Stimulated activated naive CD8-positive, alpha-beta T cell treated with anti-CD3 and anti-CD28 coated beads, Interleukin-15, Interleukin-2, amounts not matched to agents 100 U/mL and 50 U/mL, for 24 hours (primary cell): ENCODE results near the gene UBE2N.
A peak's percentile ranks its signal among the peaks of the same experiment; 100 is the strongest.

ENCODE experiments used
- ATAC-seq: fragments of 150-1000 bp; cut with Tn5 transposase; one replicate; pipeline ENCODE4 v1.10.0; 2021
- DNase-seq: peaks from one replicate; pipeline ENCODE4 v3.0.0; 2021

UBE2N gene

DNA sequence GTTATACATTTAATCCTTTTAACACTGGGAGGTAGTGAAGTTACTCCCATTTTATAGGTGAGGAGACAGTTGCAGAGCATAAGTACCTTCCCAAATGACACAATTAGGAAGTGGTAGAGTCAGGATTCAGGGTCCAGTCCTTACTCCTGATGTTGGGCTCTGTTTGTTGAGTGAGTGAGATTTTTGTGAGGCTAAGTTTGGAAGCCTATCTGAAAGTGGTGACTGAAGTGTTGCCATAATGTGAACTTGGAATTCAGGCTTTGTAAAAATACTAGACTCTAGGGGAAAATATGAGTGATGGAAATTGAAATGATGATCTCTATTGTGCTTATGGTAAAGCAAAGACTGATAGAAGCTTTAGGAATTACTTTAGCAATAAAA lies 61.8 kb downstream of the UBE2N start:
- ATAC-seq, result no peak
- no peak for DNase-seq

DNA sequence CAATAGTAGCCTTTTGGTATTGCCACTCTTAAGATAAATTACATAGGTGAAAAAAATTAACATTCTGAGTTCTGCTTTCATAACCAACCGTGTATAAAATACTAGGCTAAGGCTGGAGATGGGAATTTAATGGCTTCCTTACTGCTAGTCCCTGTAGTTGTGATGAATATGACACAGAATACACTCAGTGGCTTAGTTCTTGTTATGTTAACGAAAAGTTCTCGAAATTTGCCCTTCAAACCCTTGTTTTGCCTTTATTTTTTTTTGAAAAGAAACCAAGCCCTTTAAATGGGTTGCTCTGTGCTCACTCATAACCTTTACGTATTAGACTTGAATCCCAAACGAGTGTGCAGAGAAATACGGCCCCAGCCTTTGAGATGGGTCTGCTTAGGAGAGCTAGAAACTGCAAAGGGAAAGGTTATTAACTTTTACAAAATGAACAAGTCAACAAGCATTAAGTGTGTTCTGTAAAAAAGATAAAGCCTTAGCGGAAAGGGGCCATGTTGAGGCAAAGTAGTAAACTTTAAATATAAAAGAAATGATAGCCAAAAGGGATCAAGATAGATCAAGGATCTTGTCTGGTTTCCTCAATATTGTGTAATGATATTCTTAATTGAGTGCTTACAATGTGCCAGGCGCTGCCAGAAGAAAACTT lies 62.3 kb downstream of the UBE2N start:
- ATAC-seq (no peak), DNase-seq (no peak)

DNA sequence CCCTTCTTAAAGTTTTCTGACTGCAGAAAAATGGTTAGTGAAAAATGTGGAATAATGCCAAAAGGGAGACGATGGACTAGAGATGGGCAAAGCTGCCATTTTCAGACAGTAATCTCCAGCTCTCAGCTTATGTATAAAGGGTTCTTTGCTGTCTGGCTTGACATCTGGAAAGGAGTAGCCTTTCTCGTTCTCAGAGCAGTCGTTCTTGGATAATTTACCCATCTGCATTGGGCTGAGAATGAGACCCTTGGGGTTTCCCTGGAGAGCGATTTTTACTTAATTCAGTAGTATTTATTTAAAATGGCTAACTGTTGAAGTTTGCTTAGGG lies 62.8 kb downstream of the UBE2N start:
- no peak for ATAC-seq
- DNase-seq, result no peak

DNA sequence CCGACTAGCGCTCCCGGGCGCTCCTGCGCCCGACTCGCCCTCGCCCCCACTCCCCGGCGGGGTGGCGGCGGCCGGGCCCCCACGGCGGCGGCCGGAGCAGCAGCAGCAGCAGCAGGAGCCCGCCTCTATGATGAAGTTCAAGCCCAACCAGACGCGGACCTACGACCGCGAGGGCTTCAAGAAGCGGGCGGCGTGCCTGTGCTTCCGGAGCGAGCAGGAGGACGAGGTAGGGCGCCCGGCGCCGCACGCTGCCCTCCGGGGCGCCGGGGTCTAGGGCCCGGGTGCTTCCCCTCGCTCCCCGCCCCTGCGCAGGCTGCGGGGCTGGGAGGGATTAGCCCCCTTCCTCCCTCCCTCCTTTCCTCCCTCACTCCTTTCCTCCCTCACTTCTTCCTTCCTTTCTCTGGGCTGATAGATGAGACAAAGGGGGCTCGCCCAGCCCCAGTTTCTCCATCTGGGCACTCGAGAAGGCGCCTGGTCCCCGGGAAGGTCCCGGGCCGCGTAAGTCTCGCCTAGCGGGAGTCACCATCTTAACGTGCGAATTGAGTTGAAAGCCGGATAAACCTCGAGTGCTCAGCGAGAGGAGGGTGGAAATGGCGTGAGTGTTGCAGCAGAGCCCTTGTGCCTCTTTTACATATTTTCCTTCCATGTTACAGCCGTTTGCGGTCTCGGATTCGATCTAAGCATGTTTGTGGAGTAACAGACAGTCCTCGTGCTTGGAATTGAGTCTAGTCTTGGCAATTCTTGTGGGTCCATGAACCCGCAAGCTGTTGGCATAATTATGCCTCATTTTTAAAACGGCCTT lies 63.4 kb downstream of the UBE2N start:
- ATAC-seq, result peak; percentile 57

DNA sequence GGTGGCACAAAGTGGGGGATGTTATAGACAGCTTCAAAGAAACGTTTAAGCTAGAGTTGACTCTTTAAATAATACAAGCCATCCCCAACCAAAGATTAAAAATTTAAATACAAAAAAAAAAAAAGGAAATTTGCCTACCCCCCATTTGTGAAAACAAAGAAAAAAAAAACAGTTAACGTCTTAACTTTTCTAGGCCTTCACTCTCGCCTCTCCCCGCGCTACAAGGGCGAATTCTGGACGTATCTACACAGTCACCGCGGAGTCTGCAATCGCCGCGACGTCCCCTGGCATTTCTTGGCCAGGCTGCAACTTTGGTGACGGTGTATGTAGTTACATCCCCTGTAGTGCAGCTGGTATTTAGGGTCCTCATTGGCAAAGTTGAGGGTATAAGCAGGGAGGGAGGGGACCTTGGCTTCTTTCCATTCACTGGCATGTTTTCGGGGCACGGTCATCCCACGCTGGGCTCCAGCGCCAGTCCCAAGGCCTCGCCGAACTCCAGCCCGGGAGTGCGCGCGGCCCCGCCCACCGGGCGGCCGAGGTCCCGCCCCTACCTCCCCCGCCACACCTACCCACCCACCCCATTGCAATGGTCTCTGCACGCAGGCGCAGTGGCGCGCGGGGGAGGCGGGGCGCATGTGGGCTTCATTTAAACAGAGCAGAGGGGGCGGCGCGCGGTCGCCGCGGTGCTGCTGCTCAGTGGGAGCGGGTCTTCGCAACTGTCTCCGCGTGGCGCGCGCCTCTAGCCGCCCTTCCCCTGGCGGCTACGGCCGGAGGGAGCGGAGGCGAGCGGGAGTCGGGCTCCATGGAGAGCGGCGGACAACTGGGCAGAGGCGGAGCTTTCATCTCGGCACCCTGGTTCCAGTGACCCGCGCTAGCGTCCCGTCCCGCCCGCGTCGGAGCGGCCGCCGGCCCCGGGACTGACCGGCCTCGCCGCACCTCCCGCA lies 64.2 kb downstream of the UBE2N start, which contains the start of gene NUDT4:
TSS of gene NUDT4 (plus strand) at position 674 of the 944 bp plus-strand sequence. CDS start 398 bp downstream, outside the sequence.
- ATAC-seq (peak; percentile 88), DNase-seq (peak; percentile 97)

More for the DNA sequence above, 63.4 kb downstream of the UBE2N start:
- peak; percentile 59 for DNase-seq

DNA sequence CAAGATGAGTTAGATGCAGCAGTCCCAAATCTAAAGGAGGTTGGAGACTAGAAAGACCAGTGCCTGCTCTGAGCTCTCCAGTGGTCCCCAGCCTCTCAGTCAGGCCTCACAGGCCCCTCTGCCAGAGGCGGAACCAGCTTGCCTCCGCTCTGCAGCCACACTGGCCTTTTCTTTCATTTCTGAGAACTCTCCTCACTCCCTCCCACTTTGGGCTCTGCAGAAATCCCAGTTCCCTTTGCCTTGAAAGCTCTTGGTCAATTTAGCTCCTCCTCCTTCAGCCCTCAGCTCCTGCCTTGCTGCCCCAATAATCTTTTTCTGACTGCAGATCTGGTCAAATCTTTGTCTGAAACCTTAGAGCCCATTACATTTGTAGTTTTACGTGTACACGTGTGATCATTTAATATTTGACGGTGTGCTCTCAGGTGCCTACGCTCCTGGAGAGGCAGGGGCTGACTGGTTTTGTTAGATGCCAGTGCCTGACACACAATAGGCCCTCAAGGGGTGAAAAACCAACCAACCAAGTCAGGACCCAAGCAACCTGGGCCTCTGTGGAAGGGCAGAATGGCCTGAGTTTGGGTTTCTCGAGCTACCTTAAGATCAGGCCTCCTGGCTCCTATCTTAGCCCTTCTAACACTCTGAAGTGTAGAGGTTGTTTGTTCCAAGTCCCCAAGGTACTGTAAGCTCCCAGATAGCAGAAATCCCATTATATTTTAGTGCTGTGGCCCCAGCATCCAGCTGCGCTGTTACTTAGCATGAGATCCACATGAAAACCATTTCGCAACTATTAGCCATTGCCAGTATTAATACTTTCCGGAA lies 65.1 kb downstream of the UBE2N start:
- no peak for DNase-seq

DNA sequence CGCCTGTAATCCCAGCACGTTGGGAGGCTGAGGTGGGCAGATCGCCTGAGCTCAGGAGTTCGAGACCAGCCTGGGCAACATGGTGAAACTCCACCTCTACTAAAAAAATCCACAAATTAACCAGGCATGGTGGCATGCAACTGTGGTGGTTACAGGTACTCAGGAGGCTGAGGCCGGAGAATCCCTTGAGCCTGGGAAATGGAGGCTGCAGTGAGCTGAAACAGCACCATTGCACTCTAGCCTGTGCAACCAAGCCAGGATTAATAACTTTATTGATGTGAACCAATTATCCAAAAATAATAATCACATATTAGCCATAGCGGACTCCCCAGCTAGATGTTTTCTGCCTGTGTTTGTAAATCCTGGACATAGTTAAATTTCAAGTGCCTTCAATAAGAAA lies 65.8 kb downstream of the UBE2N start:
- DNase-seq, result no peak
- no peak for ATAC-seq

More for the DNA sequence above, 65.1 kb downstream of the UBE2N start:
- ATAC-seq, result no peak

DNA sequence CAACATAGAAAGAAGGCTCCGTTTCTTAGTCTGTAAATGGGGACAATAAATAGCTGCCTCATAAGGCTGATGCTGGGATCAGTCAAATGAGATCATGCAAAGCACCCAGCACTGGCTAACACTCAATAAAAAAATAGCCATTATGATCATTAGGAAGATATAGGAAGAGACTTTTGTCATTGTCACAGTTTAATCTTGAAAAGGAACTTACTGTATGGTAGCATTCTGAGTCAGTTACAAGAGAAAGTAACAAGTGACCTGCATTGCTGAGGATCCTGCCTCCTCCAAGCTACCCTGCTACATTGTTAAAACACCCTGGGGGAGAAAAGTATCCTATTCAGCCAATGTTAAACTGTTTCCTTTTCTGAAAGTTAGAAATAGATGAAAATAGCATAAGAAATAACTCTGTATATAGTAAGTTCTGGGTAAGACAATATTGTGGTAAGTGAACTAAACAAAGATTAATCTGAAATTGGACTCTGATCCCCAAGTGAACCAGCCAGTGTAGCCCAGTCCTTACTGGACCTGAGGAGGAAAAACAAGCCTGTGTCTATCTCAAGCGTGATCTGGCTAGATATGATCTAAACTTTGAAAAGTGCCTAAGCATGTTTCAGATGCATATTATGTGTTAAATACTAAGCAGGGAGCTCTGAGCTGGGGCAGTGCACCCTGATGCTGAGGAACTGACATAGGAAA lies 67.6 kb downstream of the UBE2N start:
- no peak for ATAC-seq
- DNase-seq, result no peak

DNA sequence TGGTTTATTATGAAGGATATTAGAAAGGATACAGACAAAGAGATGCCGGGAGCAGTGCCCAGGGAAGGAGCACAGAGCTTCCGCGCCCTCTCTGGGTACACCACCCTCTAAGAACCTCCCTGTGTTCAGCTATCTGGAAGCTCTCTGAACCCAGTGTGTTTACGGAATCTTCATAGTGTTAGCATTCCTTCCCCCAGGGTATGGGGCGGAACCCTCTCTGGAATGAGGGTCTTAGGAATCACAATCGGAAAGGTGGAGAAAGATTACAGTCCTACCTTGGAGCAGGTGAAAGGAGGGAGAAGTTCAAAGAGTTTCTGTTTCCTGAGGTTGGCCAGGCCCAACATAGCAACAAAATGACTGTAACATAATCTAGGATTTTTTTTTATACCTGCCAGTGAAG lies 70.8 kb downstream of the UBE2N start:
- no peak for ATAC-seq
- DNase-seq, result no peak

DNA sequence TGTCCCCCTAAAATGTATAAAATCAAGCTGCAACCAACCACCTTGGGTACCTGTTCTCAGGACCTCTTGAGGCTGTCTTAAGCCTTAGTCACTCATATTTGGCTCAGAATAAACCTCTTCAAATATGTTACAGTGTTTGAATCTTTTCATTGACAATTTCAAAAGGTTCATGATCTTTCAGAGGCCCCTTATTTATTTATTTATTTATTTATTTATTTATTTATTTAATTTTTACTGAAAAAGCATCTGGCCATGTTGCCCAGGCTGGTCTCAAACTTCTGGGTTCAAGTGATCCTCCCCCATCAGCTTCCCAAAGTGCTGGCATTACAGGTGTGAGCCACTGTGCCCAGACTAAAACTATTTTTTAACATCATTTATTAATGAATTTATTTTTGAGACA lies 72.2 kb downstream of the UBE2N start:
- no peak for ATAC-seq

DNA sequence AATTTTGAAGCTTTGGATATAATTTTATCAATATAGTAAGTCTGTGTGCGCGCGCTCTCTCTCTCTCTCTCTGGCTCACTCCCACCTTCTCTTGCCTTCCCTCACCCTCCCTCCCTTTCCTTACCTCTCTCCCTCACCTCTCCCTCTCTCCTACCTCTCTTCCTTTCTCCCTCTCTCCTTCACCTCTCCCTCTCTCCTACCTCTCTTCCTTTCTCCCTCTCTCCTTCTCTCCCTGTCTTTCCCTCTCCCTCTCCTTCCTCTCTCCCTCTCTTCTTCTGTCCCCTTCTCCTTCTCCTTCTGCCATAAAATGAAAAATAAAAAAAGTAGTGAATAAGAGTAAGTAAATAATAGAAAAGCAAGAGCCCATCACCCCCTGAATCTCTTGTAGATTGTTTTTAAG lies 73.0 kb downstream of the UBE2N start:
- ATAC-seq, result no peak

More for the DNA sequence above, 72.2 kb downstream of the UBE2N start:
- no peak for DNase-seq

DNA sequence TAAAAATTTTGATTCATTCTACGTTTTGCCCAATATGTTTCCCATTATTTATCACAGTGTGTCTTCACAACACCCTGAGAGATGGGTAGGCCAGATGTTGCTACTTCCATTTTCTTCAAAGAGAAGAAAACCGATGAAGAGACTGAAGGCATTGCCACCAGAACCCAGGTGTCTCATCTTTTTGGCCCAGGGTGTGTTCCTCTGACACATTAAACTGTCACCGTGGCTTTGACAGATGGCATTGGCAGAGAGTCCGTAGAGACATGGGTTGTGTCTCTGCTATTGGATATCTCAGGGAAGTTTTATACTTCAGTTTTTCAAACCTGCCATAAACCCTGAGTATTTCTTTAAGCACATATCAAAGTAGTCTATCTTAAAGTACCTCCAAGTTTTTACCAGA lies 75.3 kb downstream of the UBE2N start:
- DNase-seq (no peak), ATAC-seq (no peak)

More for the DNA sequence above, 73.0 kb downstream of the UBE2N start:
- no peak for DNase-seq

DNA sequence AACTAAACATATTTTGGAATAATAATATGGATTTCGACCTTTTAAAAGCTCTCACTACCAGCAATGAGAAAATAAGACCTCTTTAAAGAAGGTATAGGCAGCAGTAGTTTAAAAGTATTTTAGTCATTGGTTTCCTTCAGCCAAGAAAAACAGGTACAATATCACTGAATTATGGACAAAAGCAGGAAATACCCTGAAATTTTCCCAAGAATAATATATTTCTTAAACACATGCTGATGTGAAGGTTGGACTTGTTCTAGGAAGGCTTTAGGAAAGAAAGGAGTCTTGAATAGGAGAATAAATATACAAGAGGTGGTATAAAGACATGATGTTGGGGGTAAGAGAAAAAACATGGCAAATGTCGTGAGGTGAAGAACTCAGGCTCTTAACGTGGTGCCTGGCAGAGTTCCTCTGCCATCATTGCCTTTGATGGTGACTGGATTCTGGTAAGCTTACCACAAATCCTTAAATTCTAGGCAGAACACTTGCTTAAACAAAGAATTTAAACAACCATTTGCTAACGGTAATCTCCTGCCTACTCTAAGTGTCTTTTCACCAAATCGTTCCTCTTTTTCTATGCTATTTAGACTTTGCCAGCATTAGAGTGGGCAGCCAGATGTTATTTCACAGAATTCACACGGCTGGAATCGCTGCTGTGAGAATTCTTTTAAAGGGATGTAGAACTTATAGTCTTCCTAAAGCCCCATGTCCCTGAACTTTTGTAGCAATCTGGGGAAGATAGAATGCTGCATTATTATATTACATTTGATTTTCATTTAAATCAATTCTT lies 75.9 kb downstream of the UBE2N start:
- no peak for DNase-seq
- no peak for ATAC-seq

DNA sequence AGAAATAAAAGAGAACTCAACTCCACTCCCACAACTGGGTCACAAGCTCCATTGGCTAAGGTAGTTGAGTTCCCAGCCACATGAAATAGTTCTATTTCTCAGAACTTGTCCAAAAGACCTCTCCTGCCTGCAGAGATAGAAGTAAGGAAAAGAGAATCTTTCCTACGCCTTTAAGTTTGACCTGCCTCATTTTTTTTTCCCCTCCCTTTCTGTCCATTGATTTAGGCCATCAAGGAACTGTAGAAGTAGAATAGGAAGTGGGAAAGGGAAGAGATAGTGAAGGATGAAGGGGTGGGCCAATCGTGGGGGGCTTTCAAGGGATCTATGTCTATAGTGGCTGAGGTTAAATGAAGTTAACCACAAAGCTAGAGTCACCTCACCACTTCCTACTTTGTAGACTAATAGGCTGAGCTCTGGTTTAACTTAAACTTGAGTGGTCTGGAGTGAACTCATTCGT lies 77.9 kb downstream of the UBE2N start:
- ATAC-seq, result peak; percentile 91

DNA sequence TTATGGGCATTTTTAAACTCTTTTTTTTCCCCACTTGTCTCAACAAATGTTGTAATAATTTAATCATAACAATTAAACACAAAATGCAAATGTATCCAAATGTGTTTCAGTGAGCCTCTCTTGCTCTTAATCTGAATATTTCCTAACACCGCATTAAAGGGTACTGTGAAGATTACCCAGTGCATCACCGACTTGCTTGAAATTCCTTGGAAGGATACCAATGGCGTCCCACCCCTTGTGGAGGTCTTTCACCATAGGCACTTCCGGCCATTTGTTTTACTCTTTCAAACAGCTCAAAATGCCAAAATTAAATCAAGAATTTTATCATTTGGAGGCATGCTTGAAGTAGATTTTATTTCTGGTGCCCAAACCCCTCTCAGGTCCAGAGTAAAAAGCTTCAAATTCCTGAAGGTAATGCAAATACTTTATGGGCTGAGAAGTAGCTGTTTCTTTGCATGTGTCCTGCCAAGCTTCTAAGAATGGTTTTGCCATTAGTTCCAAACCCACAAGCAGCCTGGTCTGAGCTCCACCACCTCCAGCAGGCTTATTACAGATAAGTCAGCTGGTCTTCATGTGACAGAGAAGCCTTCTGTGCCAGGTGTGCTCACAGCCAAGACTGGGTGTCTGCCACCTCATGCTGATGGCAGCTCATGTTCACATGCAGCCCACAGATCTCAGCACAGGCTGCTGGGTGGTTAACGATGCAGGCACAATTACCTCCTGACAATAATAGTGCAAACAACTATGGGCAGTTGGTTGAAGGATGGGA lies 80.4 kb downstream of the UBE2N start:
- ATAC-seq (no peak), DNase-seq (no peak)

More for the DNA sequence above, 77.9 kb downstream of the UBE2N start:
- no peak for DNase-seq

DNA sequence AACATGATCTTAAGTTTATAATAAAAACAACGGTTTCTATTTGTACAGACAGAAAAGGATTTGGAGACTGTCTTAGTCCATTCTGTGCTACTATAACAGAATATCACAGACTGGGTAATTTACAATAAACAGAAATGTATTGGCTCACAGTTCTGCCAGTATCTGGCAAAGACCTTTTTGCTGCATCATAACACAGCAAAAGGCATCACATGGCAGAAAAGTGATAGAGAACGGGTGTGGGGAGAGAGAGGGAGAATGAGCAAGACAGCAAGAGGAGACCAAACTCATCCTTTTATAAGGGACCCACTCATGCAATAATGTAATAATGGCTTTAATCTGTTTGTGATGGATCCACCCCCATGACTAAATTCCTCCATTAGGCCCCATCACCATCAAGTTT lies 81.1 kb downstream of the UBE2N start:
- DNase-seq (no peak), ATAC-seq (no peak)

DNA sequence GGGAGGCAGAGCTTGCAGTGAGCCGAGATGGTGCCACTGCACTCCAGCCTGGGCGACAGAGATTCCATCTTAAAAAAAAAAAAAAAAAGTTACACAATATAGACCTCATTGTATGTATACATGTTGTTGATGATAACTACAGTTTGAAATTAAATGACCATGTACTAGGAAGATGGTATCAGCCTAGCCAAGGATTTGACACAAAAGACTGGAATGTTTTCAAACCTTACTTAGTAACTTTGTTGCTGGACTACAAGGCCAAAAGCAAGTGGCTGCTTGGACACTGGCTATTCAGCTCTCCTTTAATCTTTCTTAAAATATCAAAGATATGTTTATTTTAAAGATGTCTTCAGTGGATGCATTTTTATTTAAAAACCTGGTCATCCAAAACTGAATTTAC lies 82.9 kb downstream of the UBE2N start:
- no peak for ATAC-seq
- DNase-seq, result no peak

DNA sequence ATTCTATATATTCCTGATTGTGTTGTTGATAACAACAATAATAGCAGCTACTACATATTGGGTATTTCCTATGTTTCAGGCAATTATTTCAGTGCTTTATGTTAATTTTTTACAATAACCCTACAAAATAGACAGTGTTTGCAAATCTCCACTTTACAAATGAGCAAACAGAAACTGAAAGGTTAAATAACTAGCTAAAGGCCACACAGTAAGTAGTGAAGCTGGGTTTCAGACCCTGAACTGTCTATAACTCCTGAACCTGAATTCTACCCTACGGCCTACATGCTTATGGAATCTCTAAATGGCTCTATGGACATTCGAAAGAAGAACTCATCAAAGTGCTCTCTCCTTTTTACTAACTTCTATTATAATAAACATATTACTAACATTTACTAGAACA lies 83.7 kb downstream of the UBE2N start:
- DNase-seq (no peak), ATAC-seq (no peak)

DNA sequence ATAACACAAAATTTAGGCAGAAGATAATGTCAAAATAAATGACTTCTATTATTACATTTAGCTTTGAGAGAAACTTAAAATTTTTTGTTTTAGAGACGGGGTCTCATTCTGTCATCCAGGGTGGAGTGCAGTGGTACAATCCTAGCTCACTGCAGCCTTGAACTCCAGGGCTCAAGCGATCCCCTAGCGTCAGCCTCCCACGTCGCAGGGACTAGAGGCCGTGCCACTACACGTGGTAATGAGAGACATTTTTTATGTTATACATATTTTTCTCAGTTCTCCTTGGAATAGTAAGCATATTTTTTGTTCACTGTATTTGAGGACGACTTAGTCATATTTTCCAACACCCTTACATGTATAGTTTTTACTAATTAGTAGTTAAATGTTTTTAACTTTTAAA lies 85.5 kb downstream of the UBE2N start:
- DNase-seq (no peak), ATAC-seq (no peak)
